Esophagus squamous epithelium (tissue), 5 donors: Measurements from ENCODE around the gene ABCD2. TPM values are rescaled to one million over a fixed set of nuclear protein-coding genes. Genes with fewer than 3 reads are reported as not detected.
A peak's percentile ranks its signal among the peaks of the same experiment; 100 is the strongest.

Experiments
- DNase-seq: peaks from one replicate; lab custom pipeline; 2025; lab: John Stamatoyannopoulos, UW
- H3K27ac ChIP-seq, 4 donors: fragments of 200-600 bp; sonication (generic); one replicate each; pipeline ENCODE4 v1.5.1; 2016 to 2019; ENCODE audit warnings: mild to moderate bottlenecking in 1 of 4
- H3K27me3 ChIP-seq, 4 donors: fragments of 200-600 bp; sonication (generic); 1 replicate in 3 of 4; 2 replicates in 1 of 4; pipeline versions ENCODE4 v1.5.1 to v1.6.0; 2017 to 2021; ENCODE audit warnings: antibody characterized with exemption in 1 of 4
- H3K36me3 ChIP-seq, 3 donors: fragments of 200-600 bp; sonication (generic); one replicate each; pipeline ENCODE4 v1.5.1; 2016 to 2019
- H3K4me1 ChIP-seq, 3 donors: fragments of 200-600 bp; sonication (generic); one replicate each; pipeline ENCODE4 v1.5.1; 2017 to 2019
- H3K4me3 ChIP-seq, 4 donors: fragments of 200-600 bp; sonication (generic); 1 replicate in 3 of 4; 2 replicates in 1 of 4; pipeline ENCODE4 v1.5.1; 2016 to 2019; ENCODE audit warnings: mild to moderate bottlenecking in 2 of 4, moderate library complexity in 1 of 4
- H3K9me3 ChIP-seq, 3 donors: fragments of 200-600 bp; sonication (generic); one replicate each; pipeline ENCODE4 v1.5.1; 2016 to 2019
- CTCF ChIP-seq, 6 experiments: fragments of 450-650 bp in 4 of 6; fragments of 200-600 bp in 2 of 6; sonication (generic) in 2 of 6; IDR thresholded peaks; one replicate each; pipeline ENCODE4 v1.5.1; 2016 to 2019; ENCODE audit warnings: antibody characterized with exemption in 6 of 6, mild to moderate bottlenecking in 4 of 6, moderate library complexity in 4 of 6
- POLR2A ChIP-seq, 4 donors: fragments of 450-650 bp; IDR thresholded peaks; one replicate each; pipeline ENCODE4 v1.6.1; 2017; ENCODE audit warnings: antibody characterized with exemption in 4 of 4, mild to moderate bottlenecking in 4 of 4, moderate library complexity in 3 of 4
- WGBS, 2 donors: methylation state at CpG; one replicate each; pipeline ENCODE4 v1.1.5; 2018; 5-methylcytosine and 5-hydroxymethylcytosine counted together
- intact Hi-C: fragments of 100-400 bp; cut with DNase I; formaldehyde crosslinking; loops from one replicate; pipeline ENCODE4 v1.15.0; 2022
- small RNA-seq, 4 donors: library from RNA; depleted of rRNA; stranded (forward); fragments of <200 nt; gene quantifications; one replicate each; pipeline ENCODE3, GENCODE V24; 2016
- total RNA-seq, 4 donors: library from RNA; depleted of rRNA; stranded (reverse); fragments of >200 nt; gene quantifications; one replicate each; pipeline ENCODE4 v1.1.0, GENCODE V29; 2016
- donor health status: DM: yes; HTN: yes; CAD: no.

The ABCD2 gene
- total RNA-seq, 4 donors from 2014 or later = 0.09 to 0.38 (median 0.12) TPM

- Histone ChIP-seq H3K4me1 (no peaks in the 10 kb centered on the region), H3K27me3 (no peaks in the 10 kb centered on the region), H3K9me3 (no peaks in the 10 kb centered on the region), H3K4me3 (no peak overlapping the region), H3K36me3 (no peaks in the 10 kb centered on the region), H3K27ac (no peak overlapping the region)
- intact Hi-C loops = no loop called here
- peak in 1 of 6 experiments; percentile 27 for TF ChIP-seq CTCF (IDR thresholded peaks at IDR 0.05)
- TF ChIP-seq POLR2A (IDR thresholded peaks at IDR 0.05) = no peak
- no peak for DNase-seq
- 85 to 95% methylated on average over 1 of the region's 1 CpG for WGBS, 2 donors
Observed at GRCh38 chr12:39503439-39503838, 116.2 kb downstream of the ABCD2 start.

GRCh38 chr12:39502726-39503125, 116.9 kb downstream of the ABCD2 start:
- Histone ChIP-seq H3K27ac (no peak overlapping the region), H3K27me3 (no peaks in the 10 kb centered on the region), H3K9me3 (no peaks in the 10 kb centered on the region), H3K4me1 (no peaks in the 10 kb centered on the region), H3K36me3 (no peaks in the 10 kb centered on the region), H3K4me3 (no peak overlapping the region)
- no peak for TF ChIP-seq POLR2A (IDR thresholded peaks at IDR 0.05)
- no peak for TF ChIP-seq CTCF (IDR thresholded peaks at IDR 0.05)
- DNase-seq = no peak
- intact Hi-C loops = no loop called here
- WGBS, 2 donors = 80 to 100% methylated on average over 1 of the region's 1 CpG

Small RNA genes lying within 50 kb of the gene (small RNA-seq; reads per million reads assigned to genes)
- 0 reads per million in 4 donors for gene AC121334.2

Other genes starting within 250 kb of the ABCD2 start
- gene KIF21A, start 176.7 kb downstream of the ABCD2 start, total RNA-seq = 10 to 100 TPM; 19.7 to 56.1 (median 29.4) TPM